8988T (cell line): ENCODE measurements around the gene CDC42EP3.

ENCODE experiments used
- DNase-seq: peaks from one replicate; pipeline ENCODE4 v3.0.0; 2011

Gene CDC42EP3

GRCh38 chr2:37683241-37683640 is 11.8 kb upstream of the CDC42EP3 start:
- DNase-seq = no peak

GRCh38 chr2:37682473-37682872 is 11.0 kb upstream of the CDC42EP3 start:
- DNase-seq = no peak

GRCh38 chr2:37681587-37681986 is 10.1 kb upstream of the CDC42EP3 start:
- no peak for DNase-seq

- DNase-seq = no peak
Observed at GRCh38 chr2:37679072-37679695, 7.7 kb upstream of the CDC42EP3 start.

- DNase-seq = no peak
Observed at GRCh38 chr2:37676274-37676673, 4.8 kb upstream of the CDC42EP3 start.

GRCh38 chr2:37674946-37675345 is 3.5 kb upstream of the CDC42EP3 start:
- DNase-seq = no peak

- DNase-seq = no peak
Observed at GRCh38 chr2:37672870-37673184, 1.4 kb upstream of the CDC42EP3 start.

- DNase-seq = peak; percentile 91
Observed at GRCh38 chr2:37672104-37672869, 845 bp upstream of the CDC42EP3 start.

- DNase-seq = no peak
Observed at GRCh38 chr2:37671816-37672103, 318 bp upstream of the CDC42EP3 start.

- DNase-seq = no peak
Observed at GRCh38 chr2:37670378-37671008, 949 bp downstream of the CDC42EP3 start.

GRCh38 chr2:37669446-37669845 is 2.0 kb downstream of the CDC42EP3 start:
- DNase-seq = no peak

- no peak for DNase-seq
Observed at GRCh38 chr2:37667704-37668103, 3.7 kb downstream of the CDC42EP3 start.

GRCh38 chr2:37666772-37667171 is 4.7 kb downstream of the CDC42EP3 start:
- no peak for DNase-seq

- no peak for DNase-seq
Observed at GRCh38 chr2:37665604-37666362, 5.7 kb downstream of the CDC42EP3 start.

GRCh38 chr2:37665043-37665442 is 6.4 kb downstream of the CDC42EP3 start:
- DNase-seq = no peak

GRCh38 chr2:37664231-37664643 is 7.2 kb downstream of the CDC42EP3 start:
- DNase-seq = no peak

GRCh38 chr2:37663390-37663789 is 8.1 kb downstream of the CDC42EP3 start:
- DNase-seq = no peak

- DNase-seq = no peak
Observed at GRCh38 chr2:37659723-37660122, 11.7 kb downstream of the CDC42EP3 start.

- DNase-seq = no peak
Observed at GRCh38 chr2:37658682-37659081, 12.8 kb downstream of the CDC42EP3 start.

- no peak for DNase-seq
Observed at GRCh38 chr2:37657471-37657870, 14.0 kb downstream of the CDC42EP3 start.

GRCh38 chr2:37656512-37657423 is 14.7 kb downstream of the CDC42EP3 start:
- no peak for DNase-seq

- DNase-seq = no peak
Observed at GRCh38 chr2:37654932-37655841, 16.3 kb downstream of the CDC42EP3 start.
